NCI-H128 (cell line): ENCODE results near the gene VEPH1.

Experiments used
- DNase-seq: peaks from one replicate; lab custom pipeline; 2025; ENCODE audit not compliant: unreplicated experiment; lab: John Stamatoyannopoulos, UW

Gene VEPH1

GRCh38 chr3:157438194-157438730, 65.0 kb downstream of the VEPH1 start:
- DNase-seq, result no peak

- no peak for DNase-seq
These were observed 66.5 kb downstream of the VEPH1 start, which contains the start of gene PTX3 for GRCh38 chr3:157436583-157437291. PTX3 (plus strand) TSS chr3:157436850; CDS start chr3:157436934, 84 bp downstream.

DNA sequence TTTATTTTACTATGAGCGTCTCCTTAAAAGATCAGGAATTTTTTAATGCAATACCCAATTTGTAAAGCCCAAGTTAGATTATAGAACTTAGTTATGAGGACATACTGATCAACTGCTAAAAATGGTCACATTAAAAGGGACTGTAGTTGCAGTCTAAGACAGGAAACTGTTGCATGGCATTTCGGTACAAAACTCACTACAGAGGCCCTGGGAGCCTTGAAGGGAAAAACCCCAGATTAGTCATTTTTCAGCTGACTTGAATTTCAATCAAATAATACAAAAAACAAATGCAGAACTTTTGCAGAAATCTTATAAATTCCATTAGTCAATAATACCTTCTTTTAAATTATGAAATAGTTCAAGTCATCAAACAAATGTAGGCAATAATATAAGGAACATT, 73.5 kb downstream of the VEPH1 start:
- DNase-seq, result no peak

GRCh38 chr3:157428853-157429252, 74.4 kb downstream of the VEPH1 start:
- no peak for DNase-seq

DNA sequence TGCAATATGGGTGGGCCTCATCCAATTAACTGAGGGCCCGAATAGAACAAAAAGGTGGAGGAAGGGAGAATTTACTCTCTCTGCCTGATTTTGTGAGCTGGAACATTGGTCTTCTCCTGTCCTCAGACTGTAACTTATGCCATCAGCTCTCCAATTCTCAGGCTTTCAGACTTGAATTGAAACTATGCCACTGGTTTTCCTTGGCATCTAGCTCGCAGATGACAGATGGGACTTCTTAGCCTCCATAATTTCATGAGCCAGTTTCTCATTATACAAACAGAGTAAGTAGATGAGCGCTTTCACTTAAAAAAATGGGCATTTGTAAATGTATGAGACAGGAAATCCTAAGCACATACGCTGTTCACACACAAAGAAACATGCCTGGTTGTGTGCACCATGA, 75.3 kb downstream of the VEPH1 start:
- DNase-seq, result no peak

DNA sequence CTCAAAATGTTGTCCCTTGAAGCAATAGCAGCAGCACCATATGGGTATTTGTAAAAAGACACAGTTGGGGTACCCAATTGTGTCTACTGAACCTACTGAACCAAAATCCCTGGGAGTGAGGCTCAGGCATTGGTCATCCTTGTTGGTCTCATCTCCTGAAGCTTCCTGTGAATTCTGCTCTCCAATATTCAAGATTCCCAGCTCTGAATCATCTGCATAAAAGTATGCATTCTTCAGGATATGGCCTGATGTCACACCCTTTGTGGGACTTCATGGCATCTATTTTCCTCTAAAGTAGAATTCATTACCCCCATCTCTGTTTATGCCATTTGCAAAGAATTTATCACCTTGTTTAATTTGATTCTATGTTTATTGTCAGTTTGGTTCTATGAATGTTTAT, 79.9 kb downstream of the VEPH1 start:
- DNase-seq, result no peak

- DNase-seq, result no peak
These were observed 82.5 kb downstream of the VEPH1 start for GRCh38 chr3:157420606-157421130.

DNA sequence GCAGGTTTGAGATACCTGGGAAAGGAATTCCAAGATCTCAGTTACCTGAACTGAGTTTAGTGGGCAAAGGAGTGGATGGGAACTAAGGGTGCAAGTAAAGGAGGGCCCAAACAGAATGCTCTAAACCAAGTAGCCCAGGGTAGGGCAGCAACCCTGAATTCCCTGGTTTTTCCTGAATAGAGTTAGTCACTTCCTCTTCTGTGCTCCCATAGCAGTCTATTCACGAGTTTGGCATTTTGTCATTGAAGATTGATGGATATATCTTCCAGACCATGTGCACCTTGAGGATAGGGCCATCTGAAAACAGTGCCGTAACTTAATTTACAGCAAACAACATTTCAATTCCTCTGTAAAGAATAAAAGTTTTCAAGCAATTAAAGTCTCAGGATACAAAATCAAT, 85.1 kb downstream of the VEPH1 start:
- DNase-seq, result no peak

DNA sequence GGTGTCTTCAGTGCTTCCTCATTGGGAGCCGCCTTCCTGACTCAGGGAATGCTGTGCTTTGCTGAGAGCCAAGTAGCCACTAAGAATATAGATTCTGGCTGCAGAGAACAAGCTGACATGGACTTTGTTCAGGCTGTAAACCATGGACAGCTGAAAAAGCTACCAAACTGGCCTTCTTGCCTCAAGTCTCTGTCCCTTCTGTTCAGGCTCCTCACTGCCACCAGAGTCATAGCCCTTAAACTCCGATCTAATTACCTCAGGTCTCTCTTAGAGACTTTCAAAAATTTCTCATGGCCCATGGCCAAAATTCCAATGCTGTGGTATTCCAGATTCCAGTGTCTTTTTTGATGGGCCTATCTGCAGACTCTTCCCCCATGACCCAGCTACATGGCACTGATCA, 86.0 kb downstream of the VEPH1 start:
- DNase-seq, result no peak

DNA sequence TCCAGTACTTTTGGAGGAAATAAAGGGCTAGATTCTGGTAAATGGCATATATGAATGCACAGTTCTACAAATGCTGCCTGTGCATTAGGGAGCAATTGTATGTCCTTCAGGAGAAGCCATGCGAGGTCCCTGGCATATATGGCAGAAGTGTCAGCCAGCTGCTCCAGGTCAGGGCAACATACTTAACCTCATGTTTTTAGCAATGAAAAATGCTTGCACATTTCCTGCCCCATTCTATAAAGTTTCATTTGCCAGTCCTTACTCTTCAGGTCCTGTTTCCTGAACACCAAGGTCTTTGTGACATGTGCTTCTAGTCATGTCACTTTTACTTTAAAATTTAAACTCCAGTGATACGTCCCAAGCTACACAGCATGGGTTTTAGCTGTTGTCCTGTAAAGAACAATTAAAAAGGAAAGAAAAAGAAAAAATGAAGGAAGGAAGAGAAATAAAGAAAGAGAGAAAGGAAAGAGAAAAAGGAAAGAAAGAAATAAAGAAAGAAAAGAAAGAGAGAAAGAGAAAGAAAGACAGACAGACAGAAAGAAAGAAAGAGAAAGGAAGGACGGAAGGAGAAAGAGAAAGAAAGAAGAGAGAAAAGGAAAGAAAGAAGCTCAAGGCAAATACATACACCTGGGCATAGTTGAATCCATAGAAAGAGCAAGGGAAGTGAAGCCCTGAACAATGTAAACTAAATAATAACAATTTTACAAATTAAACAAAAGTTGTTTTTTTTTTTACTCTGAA, 86.7 kb downstream of the VEPH1 start:
- no peak for DNase-seq

DNA sequence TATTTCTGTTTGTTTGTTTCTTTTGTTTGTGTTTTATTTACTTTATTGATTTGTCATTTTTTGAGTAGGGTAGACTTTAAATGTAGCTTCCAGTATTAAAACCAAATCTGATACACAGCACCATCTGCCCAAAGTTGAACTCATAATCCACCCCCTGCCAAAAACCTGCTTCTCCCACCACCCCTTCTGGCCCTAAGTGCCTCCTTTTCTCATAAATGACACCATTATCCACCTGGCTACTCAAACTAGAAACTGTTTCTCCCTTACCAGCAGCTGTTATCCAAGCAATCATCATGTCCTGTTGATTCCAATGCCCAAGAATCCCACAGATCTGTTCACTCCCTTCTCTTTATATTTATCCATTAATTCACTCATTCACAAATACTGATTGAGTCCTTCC, 88.4 kb downstream of the VEPH1 start:
- no peak for DNase-seq

DNA sequence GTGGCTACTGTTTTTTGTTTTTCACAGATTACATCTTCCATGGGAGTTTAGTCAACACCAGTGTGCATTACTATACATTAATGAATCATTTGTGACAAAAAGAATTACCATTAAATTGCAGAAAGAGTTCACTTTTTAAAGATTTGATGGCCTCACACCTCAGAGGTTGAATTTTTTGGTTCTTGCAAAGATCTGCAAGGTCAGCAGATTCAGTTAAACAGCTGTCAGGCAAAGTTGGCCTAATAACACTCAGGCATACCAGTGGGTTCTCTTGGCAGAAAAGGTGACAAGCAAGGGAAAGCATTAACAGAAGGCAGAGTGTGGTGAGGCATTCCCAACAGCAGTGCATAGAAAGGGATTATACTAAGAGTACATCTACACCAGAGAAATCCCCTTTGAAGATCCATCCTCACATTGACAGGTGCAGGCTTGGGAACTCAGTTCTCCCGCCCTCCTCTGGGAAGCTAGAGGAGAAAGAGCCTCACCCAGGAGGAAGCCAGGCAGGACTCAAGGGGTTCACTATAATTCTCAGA, 90.8 kb downstream of the VEPH1 start:
- no peak for DNase-seq

DNA sequence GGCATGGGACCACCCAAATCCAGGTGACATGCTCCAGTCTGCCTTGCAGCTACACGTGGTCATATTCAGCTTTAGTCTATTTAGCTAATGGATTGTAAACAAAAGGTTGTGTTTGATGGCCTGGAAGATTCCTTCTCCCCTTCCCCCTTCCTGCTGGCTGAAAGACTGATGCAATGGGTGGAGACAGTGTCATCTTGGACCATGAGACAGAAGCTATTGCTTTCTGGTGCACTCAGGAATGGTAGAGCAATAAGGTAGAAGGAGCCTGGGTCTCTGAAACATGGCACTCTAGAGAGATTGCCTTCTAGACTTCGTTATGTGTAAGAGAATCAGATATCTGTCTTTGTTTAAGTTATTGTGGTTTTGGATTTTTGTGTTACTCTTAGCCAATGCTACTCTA, 92.3 kb downstream of the VEPH1 start:
- no peak for DNase-seq

DNA sequence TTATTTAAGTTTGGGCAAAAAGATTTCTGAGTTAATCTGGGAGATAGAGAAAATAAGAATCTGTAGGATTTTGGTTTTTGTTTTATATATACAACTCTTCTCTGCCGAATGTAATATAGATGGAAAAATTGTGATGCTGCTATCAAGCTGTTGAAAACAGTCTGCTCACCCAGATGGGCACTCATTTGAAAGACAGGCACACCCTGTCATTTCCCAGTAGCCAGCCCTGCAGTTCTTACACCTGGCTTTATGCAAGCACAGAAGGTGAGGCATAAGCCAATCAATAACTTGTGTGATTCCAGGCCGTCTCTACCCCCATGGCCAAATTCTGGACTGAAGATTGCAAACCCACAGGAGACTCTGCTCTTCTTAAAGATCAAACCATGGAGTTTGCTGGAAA, 93.7 kb downstream of the VEPH1 start:
- DNase-seq, result no peak

DNA sequence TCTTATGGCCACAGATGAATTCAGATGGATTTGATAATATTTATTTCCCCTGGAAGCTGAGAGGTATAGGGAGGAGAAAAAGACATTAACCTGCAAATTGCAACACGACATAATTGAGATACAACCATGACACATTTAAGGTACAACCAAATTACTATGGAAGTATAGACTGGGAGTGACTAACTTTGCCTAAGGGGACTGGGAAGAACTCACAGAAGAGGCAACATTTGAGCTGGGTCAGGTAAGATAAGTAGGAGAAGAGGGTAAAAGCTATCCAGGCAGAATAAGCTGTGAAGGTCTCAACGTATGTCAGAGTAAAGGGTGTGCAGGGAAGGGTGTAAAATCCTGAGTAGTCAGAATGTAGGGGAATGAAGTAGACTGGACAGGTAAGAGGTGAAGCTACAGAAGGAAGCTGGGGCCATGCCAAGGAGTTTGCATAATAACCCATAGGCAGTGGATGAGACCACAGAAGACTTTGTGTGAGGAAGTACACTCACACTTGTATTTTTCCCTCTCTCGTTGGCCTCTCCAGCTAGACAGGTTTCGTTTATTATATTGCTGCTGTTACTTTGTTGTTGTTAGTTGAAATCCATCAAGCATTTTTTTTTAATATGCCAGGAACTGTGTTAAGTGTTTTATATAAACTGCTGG, 94.6 kb downstream of the VEPH1 start:
- DNase-seq, result no peak

GRCh38 chr3:157407769-157408168, 95.4 kb downstream of the VEPH1 start:
- DNase-seq, result no peak

GRCh38 chr3:157406394-157406793, 96.8 kb downstream of the VEPH1 start:
- DNase-seq, result no peak

GRCh38 chr3:157405457-157405856, 97.8 kb downstream of the VEPH1 start:
- no peak for DNase-seq

- DNase-seq, result no peak
These were observed 98.8 kb downstream of the VEPH1 start for GRCh38 chr3:157404381-157404780.

- no peak for DNase-seq
These were observed 104.6 kb downstream of the VEPH1 start for GRCh38 chr3:157398598-157398997.

GRCh38 chr3:157394411-157394810, 108.8 kb downstream of the VEPH1 start:
- no peak for DNase-seq
